Measurements from ENCODE around the gene WNK2.
"Not testable (repeated sequence)": the region's sequence is repeated elsewhere in the genome, so short reads cannot be mapped to it uniquely, and the experiment has no call there.

WNK2 gene

DNA sequence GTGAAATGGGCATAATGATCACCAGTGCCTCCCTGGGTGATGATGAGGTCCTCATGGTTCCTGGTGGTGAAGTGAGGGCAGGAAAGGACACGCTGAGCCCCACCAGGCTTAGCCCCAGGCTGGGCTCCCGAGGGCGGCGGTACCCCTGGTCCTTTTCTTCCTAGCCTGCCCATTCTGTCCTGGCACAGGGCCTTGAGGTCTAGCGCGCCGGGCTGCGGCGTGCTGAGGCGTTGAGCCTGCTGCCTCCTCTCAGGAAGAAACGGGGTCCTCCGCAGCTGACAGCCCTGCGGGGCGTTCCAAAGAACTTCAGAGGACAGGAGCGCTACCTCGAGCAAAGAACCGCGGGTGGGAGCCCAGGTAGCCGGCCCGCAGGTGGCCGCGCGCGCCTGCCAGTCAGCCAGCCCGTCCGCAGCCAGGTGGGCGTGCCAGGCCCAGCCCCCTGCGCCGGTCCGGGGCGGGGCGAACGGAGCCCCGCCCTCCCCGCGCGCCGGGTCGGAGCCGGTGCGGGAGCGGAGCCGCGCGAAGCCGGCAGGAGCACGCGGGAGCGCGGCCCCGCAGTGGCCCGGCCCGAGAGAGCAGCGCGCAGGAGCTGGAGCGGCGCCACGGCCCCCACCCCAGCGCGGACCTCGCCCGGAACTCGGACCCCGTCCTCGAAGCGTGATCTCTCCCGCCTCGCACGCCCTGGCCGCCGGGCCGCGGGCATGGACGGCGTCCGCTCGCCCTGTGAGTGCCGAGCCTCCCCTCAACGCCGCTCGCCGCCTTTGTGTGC lies at the start of gene WNK2:
TSS of gene WNK2 (plus strand) at position 477 of the 769 bp plus-strand sequence. CDS start 791 bp downstream, outside the sequence.
- DNase-seq: peak; percentile 68

DNA sequence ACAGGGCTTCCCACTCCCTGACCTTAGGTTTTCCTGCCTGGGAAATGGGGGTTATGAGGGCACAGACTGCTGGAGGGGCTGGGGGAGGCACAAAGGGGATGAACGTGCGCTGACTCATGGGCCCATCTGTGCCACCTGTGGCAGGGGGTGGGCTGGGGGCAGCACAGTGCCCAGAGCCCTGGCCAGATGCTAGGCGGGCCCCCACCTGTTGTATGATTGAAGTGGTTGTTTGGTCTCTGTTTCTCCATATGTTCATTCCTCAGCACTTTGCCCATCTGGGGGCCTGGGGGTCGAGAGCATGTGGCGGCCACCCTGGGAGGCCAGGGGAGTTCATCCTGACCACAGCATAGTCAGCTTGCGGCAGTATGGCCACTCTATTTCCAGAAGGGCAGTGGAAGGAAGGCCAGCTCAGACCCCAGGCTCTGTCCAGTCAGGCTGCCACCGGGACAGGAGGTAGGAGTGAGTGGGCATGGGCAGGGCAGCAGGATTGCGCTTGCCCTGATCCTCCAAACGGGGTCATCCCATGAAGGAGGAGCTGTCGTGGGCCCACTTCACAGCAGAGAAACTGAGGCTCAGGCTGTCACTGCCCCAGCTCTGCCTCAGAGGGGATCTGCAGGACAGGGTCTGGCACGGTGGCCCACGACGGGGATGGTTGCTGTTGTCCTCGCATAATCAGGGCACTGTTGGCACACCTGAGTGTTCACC lies 49.0 kb upstream of the WNK2 start:
- DNase-seq: no peak

DNA sequence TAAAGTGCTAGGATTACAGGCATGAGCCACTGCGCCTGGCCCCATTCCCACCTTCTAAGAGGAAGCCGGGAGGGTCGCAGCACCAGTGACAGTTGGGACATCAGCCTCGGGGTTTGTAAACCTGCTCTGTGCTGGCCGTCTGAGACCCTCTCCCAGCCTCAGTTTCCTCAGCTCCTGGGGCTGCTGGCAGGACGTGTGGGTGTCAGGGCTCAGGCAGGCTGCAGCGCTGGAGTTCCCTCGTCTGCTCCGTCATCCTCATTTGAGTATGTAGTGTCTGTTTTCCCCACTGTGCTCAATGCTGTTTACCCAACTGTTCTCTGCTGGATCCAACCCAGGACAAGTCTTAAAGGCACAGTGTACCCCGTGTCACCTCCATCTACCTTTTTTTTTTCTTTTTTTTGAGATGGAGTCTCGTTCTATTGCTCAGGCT lies 47.9 kb upstream of the WNK2 start:
- DNase-seq: no peak

DNA sequence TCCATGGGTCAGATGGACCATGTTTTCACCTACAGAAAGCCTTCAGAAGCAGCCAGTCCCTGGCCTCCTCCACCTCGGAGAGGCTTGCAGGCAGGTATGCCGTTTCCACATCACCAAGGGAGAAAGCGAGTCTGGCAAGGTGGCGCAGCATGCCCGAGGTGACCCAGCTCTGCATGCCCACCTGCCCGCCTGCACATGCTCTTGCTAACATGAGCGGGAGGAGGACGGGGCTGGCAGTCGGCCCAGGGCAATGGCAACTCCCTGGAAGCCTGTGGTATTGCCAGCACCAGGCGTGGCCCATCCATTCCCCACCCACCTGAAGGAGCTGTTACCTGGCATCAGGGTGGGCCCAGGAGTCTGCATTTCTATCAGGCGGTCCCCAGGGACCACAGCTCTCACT lies 46.6 kb upstream of the WNK2 start:
- no peak for DNase-seq

DNA sequence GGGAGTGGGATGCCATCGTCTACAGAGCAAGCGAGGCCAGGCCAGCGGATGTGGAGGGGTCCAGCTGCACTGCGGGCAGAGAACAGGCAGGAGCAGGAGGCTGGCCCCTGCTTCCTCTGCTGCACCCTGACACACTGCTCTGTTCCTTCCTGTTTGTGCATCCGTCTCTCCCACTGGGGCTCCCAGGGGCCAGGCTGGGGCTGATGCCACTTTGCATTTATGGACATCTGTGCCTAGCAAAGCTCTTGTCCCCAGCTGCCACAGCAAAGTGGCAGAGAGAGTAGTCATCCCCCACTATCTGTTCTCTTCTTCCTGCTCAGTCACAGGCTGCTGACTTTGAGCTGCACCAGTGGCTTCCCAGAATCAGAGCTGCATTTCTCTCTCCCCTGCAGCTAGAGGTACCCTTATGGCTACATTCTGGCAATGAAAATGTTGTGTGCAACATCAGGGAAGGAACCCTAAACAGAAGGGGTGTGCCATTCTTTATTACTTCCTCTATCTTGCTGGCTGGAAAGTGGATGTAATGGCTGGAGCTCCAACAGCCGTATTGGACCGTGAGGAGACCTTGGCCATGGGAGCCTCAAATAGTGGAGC lies 45.7 kb upstream of the WNK2 start:
- no peak for DNase-seq

DNA sequence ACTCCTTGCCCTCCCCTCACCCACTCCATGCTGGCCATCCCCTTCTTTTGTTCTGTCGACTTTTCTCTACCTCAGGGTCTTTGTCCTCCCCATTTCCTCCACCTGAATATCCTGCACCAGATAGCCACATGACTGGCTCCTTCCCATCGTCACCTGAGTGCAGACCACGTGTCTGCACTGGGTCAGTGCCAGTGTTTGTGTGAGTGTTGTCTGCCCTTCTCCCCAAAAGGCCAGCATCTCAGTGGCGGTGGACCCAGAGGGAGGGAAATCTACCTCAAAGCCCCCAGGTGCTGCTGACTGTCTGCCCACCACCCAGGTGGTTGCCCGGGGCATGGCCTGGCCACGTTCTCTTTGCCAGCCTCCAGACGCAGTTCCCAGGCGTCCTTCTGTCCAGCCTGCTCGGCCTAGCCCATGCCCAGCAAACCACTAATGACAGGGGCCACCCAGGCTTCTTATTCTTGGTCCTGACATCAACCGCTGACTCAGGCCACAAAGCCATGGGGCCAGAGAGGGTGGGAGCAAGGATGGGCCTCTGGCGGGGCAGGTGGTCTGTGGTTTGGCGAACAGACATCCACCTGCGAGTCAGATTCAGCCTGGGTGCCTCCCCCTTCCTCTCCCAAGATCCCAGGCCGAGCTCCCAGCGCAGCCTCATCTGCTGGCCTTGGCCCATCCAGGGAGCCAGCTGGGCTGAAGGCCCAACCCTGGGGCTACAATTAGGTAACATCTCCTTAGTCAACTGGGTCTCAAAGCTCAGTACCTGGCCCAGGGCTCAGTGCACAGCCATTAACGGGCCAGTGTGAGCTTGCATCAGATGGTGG lies 44.4 kb upstream of the WNK2 start:
- DNase-seq: no peak

DNA sequence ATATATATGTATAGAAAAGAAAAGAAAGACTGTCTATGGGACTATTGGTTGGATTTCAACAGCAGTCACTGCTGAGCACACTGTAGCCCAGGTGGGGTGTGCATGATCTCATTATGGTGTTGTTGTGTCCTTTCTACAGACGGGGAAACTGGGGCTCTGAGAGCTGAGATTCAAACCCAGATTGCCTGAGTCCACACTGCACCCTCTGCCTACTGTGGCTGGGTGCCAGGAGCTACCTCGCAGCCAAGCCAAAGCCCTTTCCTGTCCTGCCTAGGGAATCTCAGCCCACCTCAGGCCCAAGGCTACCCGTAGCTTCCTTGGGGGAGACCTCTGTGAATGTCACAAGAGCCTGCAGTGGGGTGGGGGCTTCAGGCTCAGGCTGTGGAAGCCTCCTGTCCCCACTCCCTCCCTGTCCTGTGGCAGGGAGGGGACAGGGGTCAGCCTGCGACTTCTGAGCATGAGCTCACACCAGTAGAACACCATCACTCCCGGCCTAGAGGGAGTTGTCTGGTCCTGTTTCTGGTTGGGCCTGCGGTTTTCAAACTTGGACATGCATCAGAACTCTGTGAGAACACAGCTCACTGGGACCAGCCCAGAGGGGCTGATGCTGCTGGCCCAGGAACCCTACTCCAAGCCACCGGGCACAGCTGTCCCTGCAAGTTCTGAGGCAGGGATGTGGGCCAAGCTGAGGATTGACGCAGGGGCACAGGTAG lies 42.0 kb upstream of the WNK2 start:
- DNase-seq: no peak

DNA sequence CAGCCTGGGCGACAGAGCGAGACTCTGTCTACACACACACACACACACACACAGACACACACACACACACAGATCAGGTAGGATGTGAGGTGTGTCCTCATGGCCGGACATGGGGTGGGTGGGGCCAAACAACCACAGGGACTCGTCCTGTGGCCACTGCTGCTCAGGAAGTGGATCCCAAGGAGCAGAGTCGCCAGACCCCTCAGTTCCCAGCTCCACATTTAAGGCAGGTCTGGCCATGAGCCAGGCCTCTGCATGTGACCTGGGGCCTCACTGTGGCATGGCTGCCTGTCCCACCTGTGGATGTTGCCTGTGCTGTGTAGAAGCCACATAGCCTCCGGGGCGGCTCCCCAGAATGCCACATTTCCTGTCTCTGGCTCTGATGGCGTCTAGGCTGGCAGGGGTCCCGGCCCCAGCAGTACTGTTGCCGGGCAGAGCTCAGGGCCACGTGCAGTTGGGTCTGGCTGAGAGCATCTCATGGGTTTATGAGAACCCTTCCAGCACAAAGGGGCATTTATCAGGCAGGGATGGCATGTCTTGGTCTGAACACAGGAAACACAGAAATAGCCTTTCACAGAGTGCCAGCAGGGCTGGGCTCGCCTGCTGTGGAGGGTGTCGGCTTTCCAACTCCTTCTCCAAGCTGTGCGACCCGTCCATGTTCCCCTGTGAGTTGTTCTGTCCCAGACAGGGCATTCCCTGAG lies 40.0 kb upstream of the WNK2 start:
- DNase-seq: peak; percentile 83

DNA sequence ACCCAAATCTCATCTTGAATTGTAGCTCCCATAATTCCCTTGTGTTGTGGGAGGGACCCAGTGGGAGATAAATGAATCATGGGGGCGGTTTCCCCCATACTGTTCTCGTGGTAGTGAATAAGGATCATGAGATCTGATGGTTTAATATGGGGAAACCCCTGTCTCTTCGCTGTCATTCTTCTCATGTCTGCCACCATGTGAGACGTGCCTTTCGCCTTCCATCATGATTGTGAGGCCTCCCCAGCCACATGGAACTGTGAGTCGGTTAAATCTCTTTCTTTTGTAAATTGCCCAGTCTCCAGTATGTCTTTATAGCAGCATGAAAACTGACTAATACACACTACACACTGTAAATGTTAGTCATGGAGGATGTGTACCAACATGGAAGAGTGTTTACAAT lies 37.2 kb upstream of the WNK2 start:
- not testable (repeated sequence) for DNase-seq

DNA sequence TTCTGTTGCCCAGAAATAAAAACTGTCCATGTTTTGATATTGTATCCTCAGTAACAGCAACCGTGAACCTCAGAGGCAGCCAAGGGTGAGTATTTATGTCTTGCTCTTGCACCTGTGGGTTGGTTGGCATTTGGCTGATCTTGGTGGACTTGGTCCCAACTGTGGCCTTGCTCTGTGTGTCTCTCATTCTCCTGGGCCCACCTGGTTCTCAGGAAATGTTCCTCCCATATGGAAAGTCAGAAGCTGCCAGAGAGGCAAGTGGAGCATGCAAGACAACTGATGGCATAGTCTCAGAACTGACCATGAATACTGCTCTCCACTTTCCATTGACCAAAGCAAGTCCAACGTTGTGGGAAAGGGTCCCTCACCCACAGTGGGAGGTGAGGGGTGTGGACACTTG lies 36.3 kb upstream of the WNK2 start:
- DNase-seq: no peak

DNA sequence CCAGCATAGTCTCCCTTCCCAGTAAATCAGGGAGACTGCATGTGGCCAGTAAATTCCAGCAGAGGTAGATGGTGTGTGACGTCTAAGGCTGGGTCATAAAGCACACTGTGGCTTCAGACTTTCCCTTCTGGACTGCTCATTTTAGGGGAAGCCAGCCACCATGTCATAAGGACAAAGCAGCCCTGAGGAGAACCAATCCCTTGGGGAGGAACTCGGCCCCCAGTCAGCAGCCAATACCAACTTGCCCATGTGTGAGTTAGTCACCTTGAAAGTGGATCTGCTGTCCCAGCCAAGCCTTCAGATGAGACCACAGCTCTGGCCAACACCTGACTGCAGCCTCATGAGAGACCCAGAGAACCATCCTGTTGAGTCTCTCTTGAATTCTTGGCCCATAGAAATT lies 35.2 kb upstream of the WNK2 start:
- DNase-seq: no peak

DNA sequence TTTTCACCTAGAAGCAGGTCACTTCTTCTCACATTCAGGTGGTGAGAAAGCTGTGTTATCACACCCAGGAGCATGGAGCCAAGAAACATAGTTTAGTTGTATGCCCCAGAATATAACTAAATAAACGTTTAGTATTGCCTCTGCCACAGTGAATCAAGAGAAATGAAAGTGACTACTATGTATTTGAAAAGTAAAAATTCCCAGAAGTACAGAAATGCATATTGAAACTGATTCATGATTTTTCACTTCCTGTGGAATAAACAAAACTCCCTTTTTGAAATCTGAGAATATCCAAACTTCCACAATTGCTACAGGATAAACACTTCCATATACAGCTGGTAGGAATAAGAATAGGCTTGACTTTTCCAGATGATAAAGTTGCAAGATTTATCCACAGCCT lies 34.6 kb upstream of the WNK2 start:
- no peak for DNase-seq

DNA sequence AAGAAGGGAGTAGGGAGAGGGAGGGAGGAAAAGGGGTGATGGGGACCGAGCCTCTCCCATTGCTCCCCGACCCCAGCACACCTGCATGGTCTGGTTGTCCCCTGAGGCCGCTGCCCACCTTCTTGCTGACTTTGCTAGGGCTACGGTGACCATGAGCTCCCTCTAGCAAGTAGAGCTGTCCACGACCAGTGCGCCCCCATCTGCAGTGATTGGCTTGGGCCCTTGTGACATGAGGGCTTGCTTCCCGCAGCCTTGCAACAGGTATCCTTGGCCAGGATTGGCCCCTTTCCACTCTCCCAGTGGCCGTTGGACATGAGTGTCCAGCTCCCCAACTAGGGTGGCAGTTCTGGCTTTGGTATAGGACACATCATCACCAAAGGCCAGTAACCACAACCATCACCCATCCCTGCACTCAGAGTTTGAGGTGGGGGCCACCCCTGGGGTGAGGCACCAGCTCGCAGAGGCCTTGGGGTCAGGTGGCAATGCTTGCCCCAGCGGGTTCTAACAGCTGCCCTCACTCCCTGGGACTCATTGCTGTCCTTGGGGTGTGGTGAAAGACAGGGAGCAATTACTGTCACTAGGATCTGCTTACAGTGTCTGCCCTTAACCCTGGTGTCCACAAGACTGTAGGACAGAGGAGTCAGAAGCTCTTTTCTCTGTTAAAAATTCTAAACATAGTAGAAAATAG lies 32.7 kb upstream of the WNK2 start:
- DNase-seq: no peak

DNA sequence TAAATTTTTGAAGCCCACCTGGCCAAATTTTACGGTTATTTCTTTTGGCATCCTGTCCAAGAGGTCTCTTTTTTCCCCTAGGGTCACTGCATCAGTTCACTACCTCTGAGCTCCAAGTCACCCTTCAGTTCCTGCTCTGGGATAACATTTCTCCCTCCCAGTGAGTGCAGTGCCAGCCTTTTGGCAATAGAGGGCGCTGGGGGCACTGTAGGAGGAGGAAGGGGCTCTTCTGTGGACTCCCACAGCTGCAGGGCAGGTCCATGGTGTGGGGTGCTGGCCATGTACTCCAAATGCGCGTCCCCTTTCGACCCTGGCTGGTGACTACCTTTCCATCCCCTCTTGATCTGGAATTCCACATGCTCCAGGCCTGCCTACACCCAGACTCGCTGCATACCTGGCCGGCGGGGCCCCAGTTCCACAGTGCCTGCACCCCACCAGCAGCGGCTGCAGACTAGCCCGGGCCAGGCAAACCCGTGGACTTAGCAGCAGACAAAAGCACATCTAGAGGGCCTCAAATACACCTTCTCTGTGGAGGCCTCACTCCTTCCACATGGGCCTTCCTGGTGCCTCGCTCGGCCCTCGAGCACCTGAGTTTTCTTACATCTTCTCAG lies 29.5 kb upstream of the WNK2 start:
- DNase-seq: no peak

DNA sequence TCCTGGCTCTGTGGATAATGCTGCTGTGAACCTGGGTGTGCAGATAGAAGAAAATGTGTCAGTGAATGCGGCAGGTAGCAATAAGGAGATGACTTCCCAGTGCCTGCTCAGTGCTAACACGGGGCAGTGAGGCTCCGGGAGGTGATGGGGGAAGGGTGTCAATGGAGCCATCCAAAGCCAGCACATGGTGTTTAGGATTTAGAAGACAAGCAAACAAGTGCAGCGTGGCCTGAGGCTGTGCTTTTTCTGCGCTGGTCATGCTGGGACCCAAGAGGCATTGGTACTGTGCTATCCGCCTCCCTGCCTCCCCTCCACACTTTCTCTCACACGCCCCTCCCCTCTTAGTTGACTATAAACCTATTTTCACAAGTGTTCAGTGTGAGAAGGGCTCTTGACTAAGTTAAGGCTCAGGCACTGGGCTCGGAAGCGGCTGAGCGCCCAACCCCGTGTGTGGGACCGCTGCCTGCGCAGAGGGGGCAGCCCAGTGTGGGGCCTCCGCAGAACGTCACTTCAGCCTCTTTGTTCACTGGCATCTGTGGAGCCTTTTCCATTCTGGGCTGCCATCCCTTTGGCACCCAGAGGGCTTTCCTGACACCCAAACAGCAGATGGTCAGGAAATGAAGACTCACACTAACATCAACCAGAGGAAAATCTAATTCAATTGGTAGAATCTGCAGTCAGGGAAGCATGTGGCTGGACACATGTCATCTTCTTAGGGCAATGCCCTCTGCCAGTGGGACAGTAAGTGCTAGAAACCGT lies 28.0 kb upstream of the WNK2 start:
- DNase-seq: no peak

DNA sequence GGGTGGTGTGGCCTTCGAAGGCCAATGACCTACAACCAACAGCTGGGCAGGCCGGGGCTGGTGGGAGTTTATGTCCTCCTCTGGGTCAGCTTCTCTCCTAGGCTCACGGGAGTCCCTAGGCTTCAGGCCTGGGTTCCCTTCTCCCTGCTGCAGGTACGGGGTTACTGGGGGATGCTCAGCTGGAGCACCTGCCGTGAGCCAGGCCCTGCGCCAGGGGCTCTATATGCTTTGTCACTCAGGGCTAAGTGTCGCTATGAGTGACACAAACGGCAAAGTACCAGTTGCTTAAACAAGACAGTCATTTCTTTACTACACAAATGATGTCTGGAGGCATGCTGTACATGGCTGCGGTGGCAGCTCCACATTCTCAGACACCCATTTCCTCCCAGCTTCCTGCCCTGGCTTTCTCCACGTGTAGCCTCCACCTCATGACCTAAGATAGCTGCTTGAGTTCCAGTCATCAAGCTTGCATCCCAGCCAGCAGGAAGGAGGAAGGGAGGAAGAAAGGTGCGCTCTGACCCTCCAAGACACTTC lies 27.4 kb upstream of the WNK2 start:
- no peak for DNase-seq

DNA sequence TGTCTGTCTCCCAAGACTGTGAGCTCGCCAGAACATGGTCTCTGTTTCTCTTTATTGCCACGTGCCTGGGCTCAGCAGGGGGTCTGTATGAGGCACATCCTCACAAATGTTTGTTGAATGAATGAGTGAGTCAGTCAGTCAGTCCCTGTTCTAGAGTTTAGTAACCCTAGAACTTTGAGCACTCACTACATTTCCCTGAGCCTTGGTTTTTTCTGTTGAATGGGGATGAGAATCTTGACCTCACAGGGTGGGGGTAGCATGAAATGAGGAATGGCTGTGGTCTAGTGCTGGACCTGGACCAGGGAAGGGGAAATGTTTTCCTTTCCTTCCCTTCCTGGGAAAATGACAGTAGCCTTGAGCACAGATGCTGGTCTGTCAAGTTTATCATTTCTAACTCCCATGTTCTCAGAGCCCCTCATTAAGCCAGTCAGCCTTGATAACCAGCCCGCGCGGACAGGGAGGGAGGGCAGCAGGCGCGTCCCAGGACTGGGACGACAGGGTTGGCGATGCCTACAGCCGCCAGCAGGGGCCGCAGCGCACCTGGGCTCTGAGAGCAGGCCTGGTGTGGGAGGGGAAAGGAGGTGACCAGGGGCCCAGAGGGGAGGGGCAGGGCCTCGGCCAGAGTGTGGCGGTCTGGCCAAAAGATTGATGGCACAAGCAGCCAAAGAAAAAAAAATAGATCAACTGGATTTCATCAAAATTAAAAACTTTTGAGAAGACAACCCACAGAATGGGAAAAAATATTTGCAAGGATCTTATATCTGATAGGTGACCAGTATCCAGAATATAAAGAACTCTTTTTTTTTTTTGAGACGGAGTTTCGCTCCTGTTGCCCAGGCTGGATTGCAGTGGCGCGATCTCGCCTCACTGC lies 24.1 kb upstream of the WNK2 start:
- DNase-seq: peak; percentile 90

DNA sequence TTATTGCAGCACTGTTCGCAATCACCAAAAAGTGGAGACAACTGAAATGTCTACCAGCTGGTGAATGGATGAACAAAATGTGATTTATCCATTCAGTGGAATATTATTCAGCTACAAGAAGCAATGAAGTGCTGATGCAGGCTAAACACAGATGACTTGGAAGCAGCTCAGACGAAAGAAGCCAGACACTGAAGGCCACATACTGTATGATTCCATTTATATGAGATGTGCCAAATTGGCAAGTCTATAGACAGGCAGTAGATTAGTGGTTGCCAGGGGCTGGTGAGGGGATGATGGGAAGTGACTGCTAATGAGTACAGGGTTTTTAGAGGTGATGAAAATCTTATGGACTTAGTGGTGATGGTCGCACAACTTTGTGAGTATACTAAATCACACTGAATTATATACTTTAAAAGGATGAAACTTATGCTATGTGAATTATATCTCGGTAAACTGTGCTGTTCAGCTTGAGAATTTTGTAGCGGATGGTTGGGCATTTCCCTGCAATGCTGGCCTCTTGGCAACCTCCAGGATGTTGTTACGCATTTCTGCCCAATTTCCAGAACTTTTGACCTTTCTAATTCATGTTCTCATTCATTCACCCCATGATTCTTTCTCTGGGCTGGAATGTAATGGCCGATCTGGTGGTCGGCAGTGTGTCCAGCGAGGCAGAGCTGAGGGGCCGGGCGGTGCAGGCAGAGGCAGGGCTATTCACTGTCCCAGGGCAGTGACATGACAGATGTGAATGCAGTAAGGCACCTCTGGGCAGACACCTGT lies 22.0 kb upstream of the WNK2 start:
- peak; percentile 63 for DNase-seq
